WTC11 (cell line): ENCODE measurements around the gene NUP85. TPM values are rescaled to one million over a fixed set of nuclear protein-coding genes. Genes with fewer than 3 reads are reported as not detected.

Experiments used
- ATAC-seq: fragments of 200-7000 bp; cut with Tn5 transposase; 2 replicates; pipeline ENCODE4 v1.10.0; 2021; ENCODE audit warnings: mild to moderate bottlenecking, moderate library complexity
- CTCF ChIA-PET: fragments of 300-600 bp; sonication (Branson Sonifier 250); formaldehyde crosslinking; loops from one replicate; lab custom pipeline; 2021; ENCODE audit warnings: antibody characterized with exemption; lab: Charles Lee
- POLR2A ChIA-PET: fragments of 350-600 bp; sonication (Branson Sonifier 250); formaldehyde crosslinking; loops from one replicate; lab custom pipeline; 2021; ENCODE audit warnings: antibody characterized with exemption; lab: Charles Lee
- DNase-seq: peaks from one replicate; pipeline ENCODE4 v3.0.0; 2021; ENCODE audit warnings: low spot score
- H3K27ac Mint-ChIP-seq: 2 replicates; pipeline ENCODE4 v1.8.0; 2021; ENCODE audit warnings: mixed read lengths
- H3K27me3 Mint-ChIP-seq: 2 replicates; pipeline ENCODE4 v1.8.0; 2021; ENCODE audit warnings: low read depth, mild to moderate bottlenecking, moderate library complexity, mixed read lengths
- H3K36me3 Mint-ChIP-seq: 2 replicates; pipeline ENCODE4 v1.8.0; 2021; ENCODE audit warnings: mixed read lengths
- H3K4me1 Mint-ChIP-seq: 2 replicates; pipeline ENCODE4 v1.8.0; 2022; ENCODE audit warnings: mixed read lengths
- H3K4me3 Mint-ChIP-seq: 2 replicates; pipeline ENCODE4 v1.8.0; 2021; ENCODE audit warnings: mild to moderate bottlenecking, moderate library complexity, mixed read lengths
- H3K9me3 Mint-ChIP-seq: 2 replicates; pipeline ENCODE4 v1.8.0; 2021; ENCODE audit warnings: mixed read lengths
- AFF4 ChIP-seq: sonication (generic); formaldehyde crosslinking; IDR thresholded peaks from 2 replicates; pipeline ENCODE4 v1.8.1; 2023; ENCODE audit warnings: mild to moderate bottlenecking, missing genetic modification reagents, borderline replicate concordance
- ATF1 ChIP-seq: sonication (generic); formaldehyde crosslinking; IDR thresholded peaks from 2 replicates; pipeline ENCODE4 v1.8.1; 2023; ENCODE audit warnings: mild to moderate bottlenecking, moderate library complexity, missing genetic modification reagents
- E2F1 ChIP-seq: sonication (generic); formaldehyde crosslinking; IDR thresholded peaks from 2 replicates; pipeline ENCODE4 v1.8.0; 2022; ENCODE audit warnings: mild to moderate bottlenecking, missing genetic modification reagents
- ELF4 ChIP-seq: sonication (generic); formaldehyde crosslinking; IDR thresholded peaks from 2 replicates; pipeline ENCODE4 v1.8.1; 2022; ENCODE audit warnings: low read depth, mild to moderate bottlenecking, moderate library complexity, missing genetic modification reagents
- ERG ChIP-seq: fragments of 250-450 bp; sonication (Bioruptor Pico); IDR thresholded peaks from 2 replicates; pipeline ENCODE4 v1.8.0; 2021; ENCODE audit warnings: mild to moderate bottlenecking
- ESRRA ChIP-seq: sonication (generic); formaldehyde crosslinking; IDR thresholded peaks from 2 replicates; pipeline ENCODE4 v1.8.1; 2022; ENCODE audit warnings: mild to moderate bottlenecking, missing genetic modification reagents, borderline replicate concordance
- FOXP4 ChIP-seq: sonication (generic); formaldehyde crosslinking; IDR thresholded peaks from 2 replicates; pipeline ENCODE4 v1.8.0; 2022; ENCODE audit warnings: mild to moderate bottlenecking, missing genetic modification reagents
- KAT7 ChIP-seq: sonication (generic); formaldehyde crosslinking; IDR thresholded peaks from 2 replicates; pipeline ENCODE4 v1.8.1; 2023; ENCODE audit warnings: missing genetic modification reagents, mild to moderate bottlenecking, borderline replicate concordance
- MXD4 ChIP-seq: fragments of 250-450 bp; sonication (Bioruptor Pico); IDR thresholded peaks from 2 replicates; pipeline ENCODE4 v1.8.0; 2021; ENCODE audit warnings: mild to moderate bottlenecking, moderate library complexity, borderline replicate concordance
- NFATC4 ChIP-seq: fragments of 250-450 bp; sonication (Bioruptor Pico); IDR thresholded peaks from 2 replicates; pipeline ENCODE4 v1.9.0; 2021; ENCODE audit warnings: mild to moderate bottlenecking
- NFE2L1 ChIP-seq: sonication (generic); formaldehyde crosslinking; IDR thresholded peaks from 2 replicates; pipeline ENCODE4 v1.8.1; 2023; ENCODE audit warnings: missing genetic modification reagents
- SMAD3 ChIP-seq: sonication (generic); formaldehyde crosslinking; IDR thresholded peaks from 2 replicates; pipeline ENCODE4 v1.8.0; 2022; ENCODE audit warnings: missing genetic modification reagents, mild to moderate bottlenecking, borderline replicate concordance
- STAT6 ChIP-seq: sonication (generic); formaldehyde crosslinking; conservative IDR thresholded peaks from 2 replicates; pipeline ENCODE4 v1.8.1; 2023; ENCODE audit warnings: mild to moderate bottlenecking, low read depth, missing genetic modification reagents, moderate library complexity
- TCF7 ChIP-seq: sonication (generic); formaldehyde crosslinking; IDR thresholded peaks from 2 replicates; pipeline ENCODE4 v1.8.0; 2022; ENCODE audit warnings: mild to moderate bottlenecking, low read depth, missing genetic modification reagents, moderate library complexity
- USF2 ChIP-seq: sonication (generic); formaldehyde crosslinking; IDR thresholded peaks from 2 replicates; pipeline ENCODE4 v1.8.1; 2023; ENCODE audit warnings: mild to moderate bottlenecking, missing genetic modification reagents, moderate library complexity
- ZMAT4 ChIP-seq: fragments of 250-450 bp; sonication (Bioruptor Pico); IDR thresholded peaks from 2 replicates; pipeline ENCODE4 v1.9.0; 2021; ENCODE audit warnings: mild to moderate bottlenecking
- ZNF219 ChIP-seq: sonication (generic); formaldehyde crosslinking; IDR thresholded peaks from 2 replicates; pipeline ENCODE4 v1.8.0; 2023; ENCODE audit warnings: missing genetic modification reagents, mild to moderate bottlenecking, borderline replicate concordance
- ZNF317 ChIP-seq: sonication (generic); formaldehyde crosslinking; IDR thresholded peaks from 2 replicates; pipeline ENCODE4 v1.8.1; 2023; ENCODE audit warnings: low read depth, mild to moderate bottlenecking, moderate library complexity, missing genetic modification reagents, borderline replicate concordance
- ZNF425 ChIP-seq: fragments of 250-450 bp; sonication (Bioruptor Pico); conservative IDR thresholded peaks from 2 replicates; pipeline ENCODE4 v1.9.0; 2021; ENCODE audit warnings: mild to moderate bottlenecking
- total RNA-seq: library from RNA; stranded (reverse); gene quantifications from 3 replicates; pipeline ENCODE4 v1.2.3, GENCODE V29; 2021

Gene NUP85
- total RNA-seq, 1 experiment from 2014 or later = 109 TPM

- Mint-ChIP-seq H3K36me3 (peaks cover 6% of the 10 kb centered on the region), H3K4me3 (no peak overlapping the region), H3K27ac (no peak overlapping the region), H3K27me3 (no peaks in the 10 kb centered on the region), H3K9me3 (no peaks in the 10 kb centered on the region), H3K4me1 (peaks cover 15% of the 10 kb centered on the region)
- DNase-seq = no peak
- POLR2A ChIA-PET = interaction anchor here (0.7 kb wide), 1 partner anchor 40 kb away, joined by 3 read pairs; no protein-coding TSS in a partner anchor
- ATAC-seq = no peak
- CTCF ChIA-PET = no interaction called here
- TF ChIP-seq USF2 (CRISPR knock-in tag) = no peak
- no peak for TF ChIP-seq ESRRA (CRISPR knock-in tag)
- no peak for TF ChIP-seq SMAD3 (CRISPR knock-in tag)
- no peak for TF ChIP-seq TCF7 (CRISPR knock-in tag)
- no peak for TF ChIP-seq ZNF317 (CRISPR knock-in tag)
- no peak for TF ChIP-seq ATF1 (CRISPR knock-in tag)
- TF ChIP-seq ZNF219 (CRISPR knock-in tag) = no peak
- TF ChIP-seq ZNF425 = no peak
- TF ChIP-seq KAT7 = no peak
- no peak for TF ChIP-seq ERG (CRISPR knock-in tag)
- TF ChIP-seq STAT6 (CRISPR knock-in tag) = no peak
- no peak for TF ChIP-seq AFF4 (CRISPR knock-in tag)
- no peak for TF ChIP-seq ZMAT4 (CRISPR knock-in tag)
- TF ChIP-seq E2F1 (CRISPR knock-in tag) = no peak
- no peak for TF ChIP-seq NFE2L1 (CRISPR knock-in tag)
- no peak for TF ChIP-seq MXD4 (CRISPR knock-in tag)
- no peak for TF ChIP-seq NFATC4
- TF ChIP-seq ELF4 (CRISPR knock-in tag) = no peak
- no peak for TF ChIP-seq FOXP4 (CRISPR knock-in tag)
These were observed 45.3 kb upstream of the NUP85 start for GRCh38 chr17:75160211-75160610.
